GM04504 (cell line): Measurements from ENCODE around the gene THADA.
A peak's percentile ranks its signal among the peaks of the same experiment; 100 is the strongest.
"Not testable (repeated sequence)": the region's sequence is repeated elsewhere in the genome, so short reads cannot be mapped to it uniquely, and the experiment has no call there.

Experiments
- DNase-seq: peaks from one replicate; pipeline ENCODE4 v3.0.0-alpha.2; 2012; ENCODE audit warnings: low read depth

The THADA gene

DNA sequence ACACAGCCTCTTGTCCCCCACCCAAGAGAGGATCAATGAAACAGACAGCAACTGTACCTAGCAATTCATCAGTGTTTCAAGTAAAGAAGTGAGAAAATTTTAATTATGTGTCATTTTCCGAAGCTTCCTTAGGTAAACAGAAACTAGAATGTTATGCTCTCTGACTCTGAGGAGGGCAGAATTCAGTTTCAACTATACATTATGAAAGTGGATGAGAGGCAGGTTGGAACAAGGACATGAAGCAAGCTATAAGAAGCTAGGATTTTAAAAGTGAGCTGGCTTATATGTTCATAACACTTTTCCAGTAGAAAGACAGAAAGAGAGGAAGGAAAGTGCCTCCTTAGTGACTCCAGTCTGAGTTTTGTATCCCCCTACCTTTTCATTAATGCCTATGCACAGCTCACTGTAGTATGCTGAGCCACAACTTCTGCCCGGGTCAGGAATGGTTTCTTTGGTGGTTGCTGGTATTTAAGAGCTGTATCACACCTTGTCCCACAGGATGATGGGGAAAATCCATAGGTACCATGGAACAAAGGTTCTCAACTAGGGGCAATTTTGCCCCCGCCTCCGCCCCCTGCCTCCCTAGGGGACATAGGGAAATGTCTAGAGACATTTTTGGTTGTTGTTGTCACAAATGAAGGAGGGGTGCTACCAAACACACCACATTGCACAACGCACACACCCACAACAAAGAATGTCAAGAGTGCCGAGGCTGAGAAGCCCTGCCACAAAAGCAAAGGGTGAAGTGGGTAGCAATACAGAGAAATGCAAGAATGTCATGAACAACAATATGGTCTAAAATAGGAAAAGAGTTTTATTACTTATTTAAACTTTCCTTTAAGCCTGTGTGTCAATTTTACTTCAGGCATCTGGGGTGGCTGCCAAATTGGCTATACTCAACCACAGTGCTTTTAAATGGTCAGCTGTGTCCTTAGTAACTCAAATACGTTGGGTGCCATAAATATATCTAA is 208.5 kb downstream of the THADA start:
- DNase-seq, result peak; percentile 16

DNA sequence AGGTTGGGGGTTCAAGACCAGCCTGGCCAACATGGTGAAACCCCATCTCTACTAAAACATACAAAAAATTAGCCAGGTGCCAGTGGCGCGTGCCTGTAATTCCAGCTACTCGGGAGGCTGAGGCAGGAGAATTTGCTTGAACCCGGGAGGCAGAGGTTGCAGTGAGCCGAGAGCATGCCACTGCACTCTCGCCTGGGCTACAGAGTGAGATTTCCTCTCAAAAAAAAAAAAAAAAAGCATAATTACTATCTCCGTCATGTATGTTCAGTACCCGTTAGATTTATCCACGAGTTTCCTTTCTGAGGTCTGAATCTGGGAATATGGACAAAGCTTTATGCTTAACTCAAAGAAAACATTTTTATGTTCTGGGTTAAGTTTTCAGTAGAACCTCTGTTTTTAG is 209.2 kb downstream of the THADA start:
- DNase-seq, result not testable (repeated sequence)

DNA sequence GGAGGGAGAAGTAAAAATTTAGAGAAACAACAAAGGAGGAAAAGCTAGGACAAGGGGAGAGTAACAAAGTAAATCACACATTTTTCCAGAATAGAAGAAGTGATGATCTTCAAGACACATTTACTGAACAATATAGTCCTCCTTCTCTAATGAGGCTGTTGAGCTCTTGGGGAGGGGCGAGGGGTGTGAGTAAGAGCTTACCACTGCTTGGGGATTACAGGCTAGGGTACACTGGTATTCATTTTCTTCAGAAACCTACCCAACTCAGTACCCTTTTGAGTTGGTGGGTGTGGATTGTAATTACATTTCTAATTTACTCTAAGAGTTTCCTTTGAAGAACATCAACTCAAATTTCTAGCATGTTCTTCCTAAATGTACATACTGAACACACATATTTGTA is 211.7 kb downstream of the THADA start:
- DNase-seq, result no peak

DNA sequence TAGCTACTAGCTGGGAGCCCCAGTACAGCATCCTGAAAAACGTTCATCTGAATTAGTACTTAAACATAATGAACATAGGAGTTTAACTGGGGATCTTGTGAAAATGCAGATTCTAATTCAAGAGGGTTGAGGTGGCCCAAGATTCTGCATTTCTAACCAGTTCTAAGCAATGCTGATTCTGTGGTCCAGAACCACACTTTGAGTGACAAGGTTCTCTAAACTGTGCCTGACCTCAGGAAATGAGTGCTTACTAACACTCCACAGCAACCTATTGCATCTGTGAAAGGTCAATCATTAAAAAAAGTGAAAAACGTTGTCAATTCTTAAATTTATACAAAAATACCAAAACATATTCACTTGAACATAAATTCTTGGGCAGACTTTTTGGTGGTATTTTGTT is 212.3 kb downstream of the THADA start:
- DNase-seq, result no peak

DNA sequence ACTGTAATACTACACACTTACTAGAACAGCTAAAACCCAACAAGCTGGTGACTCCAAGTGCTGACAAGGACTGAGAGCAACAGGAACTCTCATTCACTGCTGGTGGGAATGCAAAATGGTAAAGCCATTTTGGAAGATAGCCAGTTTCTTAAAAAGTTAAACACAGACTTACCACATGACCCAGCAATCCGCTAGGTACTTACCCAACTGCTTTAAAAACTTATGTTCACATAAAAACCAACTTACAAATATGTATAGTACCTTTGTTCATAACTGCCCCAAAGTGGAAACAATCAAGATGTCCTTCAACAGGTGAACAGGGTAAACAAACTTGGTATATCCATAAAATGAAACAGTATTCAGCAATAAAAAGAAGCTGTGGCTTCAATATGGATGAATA is 216.3 kb downstream of the THADA start:
- DNase-seq, result no peak

DNA sequence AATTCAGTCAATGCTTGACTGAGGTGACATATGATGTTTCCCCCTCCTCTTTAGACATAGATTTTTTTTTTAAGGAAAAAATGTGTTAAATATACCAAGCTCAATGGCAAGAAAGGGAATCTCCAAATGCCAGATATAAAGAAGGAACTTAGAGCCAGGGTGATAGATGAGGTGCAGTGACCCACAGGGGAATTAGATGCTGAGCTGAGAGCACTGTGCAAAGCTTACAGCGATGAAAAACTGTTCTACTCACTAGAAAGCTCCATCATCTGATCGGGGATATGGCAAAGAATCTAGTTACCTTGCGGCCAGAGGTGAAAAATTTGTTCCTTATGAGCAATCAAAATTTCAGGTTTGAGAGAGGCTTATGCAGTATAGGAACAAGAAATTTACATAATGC is 218.5 kb downstream of the THADA start:
- no peak for DNase-seq

DNA sequence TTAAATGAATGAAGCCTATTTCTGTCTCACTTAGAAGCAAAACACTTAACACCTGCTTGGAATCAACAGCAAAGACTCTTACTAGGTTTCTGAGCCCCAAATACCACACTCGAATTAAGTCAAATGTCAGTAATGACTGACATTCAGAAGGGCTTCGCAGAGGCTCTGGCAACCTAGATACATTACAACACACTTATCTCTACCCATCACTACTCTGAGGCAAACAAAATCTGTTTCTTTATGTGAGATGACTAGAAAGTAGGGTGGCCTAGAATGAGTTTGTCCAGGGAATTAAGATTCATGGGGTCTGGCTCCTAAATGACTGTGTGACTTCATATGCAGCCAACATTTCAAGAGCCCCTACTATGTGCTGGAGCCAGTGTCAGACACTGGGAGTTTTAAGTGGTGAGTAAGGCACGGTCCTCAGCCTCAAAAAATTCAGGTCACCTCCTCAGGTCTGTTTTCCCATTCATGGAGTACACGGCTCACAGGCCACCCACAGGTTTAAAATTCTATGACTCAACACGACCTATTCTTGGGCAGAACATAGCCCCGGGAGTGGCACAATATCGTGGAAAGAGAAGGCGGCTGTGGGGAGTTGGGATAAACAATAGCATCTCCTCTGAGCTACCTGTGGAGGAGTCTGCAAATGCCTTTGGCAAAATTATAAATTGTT is 219.2 kb downstream of the THADA start:
- DNase-seq, result no peak

DNA sequence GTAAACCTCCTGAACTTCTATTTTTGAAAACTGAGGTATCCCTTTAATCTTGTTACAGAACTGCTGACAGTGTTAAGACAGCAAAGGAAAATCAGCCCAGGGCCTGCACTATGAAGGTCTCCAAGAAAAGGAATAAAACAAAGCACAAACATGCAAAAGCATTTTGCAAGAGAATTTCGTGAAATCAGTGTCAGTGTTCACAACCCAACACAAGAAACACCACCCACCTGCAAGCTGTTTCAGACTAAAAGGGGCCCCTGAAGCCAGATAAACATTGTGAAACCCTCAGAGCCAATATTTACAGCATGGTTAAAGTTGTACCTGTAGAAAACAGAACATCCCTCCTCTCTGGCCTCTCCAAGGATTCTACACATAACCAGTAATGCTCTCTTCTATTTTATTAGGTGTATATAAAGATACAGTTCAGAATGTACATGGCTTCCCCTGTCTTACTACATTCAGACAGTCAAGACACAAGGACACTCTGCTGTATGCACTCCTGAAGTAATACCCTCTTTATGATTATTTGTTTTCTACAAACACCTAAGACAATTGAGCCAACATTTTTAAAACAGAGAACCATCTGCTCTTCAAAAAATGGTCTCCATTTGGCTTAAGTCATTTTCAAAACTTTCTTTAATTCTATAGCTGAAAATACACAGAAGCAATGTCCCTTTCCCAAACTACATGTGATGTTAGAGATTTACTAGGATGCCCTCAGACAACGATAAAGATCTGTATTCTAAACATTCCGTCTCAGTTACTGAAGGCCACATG is 219.9 kb downstream of the THADA start:
- DNase-seq, result no peak

DNA sequence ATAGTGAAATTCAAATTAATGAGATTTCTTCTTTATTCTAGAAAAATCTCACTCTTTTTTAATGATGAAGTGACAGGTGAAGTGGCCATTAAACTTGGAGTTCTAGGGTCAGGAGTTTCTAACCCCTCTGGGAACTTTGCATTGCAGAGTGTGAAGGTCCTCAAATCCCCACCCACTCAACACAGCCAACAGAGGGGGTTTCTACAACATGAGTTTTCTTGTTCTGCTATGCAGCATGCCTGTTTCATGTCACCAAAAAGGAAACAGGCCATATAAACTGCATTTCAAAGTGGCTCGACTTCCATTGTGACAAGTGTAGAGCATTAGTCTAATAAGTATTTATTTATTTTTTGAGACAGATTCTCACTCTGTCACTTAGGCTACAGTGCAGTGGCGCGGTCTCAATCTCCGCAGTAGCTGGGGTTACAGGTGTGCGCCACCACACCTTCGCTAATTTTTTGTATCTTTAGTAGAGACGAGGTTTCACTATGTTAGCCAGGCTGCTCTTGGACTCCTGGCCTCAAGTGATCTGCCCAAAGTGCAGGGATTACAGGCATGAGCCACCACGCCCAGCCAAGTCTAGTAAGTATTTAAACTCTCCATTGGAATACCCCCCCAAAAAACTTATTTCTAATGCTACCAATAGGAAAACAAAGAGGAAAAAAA is 223.3 kb downstream of the THADA start:
- DNase-seq, result no peak

DNA sequence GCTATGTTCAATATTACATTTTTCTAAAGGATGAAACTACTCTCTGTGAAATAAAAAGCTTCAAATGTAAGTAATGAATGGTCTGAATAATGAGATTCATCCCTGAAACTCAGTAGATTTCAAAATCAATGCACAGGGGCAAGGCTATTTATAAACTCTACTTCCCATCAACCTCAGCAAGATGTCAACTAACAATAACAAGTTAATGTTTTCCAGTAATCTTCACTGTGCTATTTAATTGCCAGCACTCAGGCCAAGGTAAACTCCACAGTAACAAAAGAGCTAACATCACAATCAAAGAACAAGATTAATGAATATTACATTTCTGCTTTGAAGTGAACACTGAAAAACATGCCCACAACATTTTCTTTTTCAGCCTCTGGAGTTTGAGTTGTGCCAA is 225.1 kb downstream of the THADA start:
- DNase-seq, result no peak

DNA sequence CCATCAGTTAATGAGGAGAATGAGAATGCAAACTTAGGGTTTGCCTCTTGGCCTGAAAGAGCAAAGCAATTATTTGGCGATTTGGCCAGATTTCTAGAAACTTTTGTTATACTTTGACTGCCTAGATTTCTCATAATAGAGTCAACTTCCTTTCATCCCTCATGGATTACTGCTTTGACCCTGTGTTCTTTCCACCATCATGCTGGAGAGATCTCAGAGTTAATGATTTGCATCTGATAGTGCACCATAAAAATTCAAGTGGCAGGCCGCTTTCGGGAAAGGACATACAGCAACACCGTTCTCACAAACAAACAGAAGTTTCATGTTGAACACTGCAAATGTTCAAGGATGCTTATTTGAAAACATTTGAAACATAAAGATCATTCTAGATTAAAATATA is 225.7 kb downstream of the THADA start:
- DNase-seq, result no peak

DNA sequence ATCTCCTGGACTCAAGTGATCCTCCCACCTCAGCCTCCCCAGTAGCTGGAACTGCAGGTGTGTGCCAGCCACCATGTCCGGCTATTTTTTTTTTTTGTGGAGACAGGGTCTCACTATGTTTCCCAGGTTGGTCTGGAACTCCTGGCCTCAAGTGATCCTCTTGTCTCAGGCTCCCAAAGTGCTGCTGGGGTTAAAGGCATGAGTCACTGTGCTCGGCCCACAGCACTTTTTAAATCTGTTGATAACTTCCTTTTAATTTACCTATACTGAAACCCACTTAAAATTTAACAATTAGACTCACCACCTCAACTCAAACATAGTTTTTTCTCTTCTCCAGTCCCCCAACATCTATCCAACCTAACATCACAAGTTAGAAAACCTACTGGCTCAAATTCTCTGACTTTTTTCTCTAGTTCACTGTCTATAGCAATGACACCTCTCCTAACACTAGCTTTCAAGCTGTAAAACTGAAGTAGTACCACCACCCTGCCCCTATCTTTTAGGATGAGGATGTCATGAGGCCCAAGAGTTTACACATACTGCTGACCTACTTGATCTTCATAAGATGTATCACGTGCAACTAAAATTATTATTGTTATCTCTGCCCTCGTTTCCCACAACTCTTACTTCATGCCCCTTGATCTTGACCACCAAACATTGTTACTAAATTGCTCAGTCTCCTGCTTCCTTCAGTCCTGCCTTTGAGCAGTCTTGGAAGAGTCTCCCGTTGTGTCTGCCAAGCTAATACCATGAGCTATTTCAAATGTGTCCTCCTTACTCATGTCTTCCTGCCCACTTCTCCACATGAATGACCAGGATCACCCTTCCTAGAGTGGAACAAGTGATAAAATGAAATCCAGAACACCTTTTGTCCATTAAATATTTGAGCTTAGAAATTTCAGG is 227.1 kb downstream of the THADA start:
- DNase-seq, result no peak

DNA sequence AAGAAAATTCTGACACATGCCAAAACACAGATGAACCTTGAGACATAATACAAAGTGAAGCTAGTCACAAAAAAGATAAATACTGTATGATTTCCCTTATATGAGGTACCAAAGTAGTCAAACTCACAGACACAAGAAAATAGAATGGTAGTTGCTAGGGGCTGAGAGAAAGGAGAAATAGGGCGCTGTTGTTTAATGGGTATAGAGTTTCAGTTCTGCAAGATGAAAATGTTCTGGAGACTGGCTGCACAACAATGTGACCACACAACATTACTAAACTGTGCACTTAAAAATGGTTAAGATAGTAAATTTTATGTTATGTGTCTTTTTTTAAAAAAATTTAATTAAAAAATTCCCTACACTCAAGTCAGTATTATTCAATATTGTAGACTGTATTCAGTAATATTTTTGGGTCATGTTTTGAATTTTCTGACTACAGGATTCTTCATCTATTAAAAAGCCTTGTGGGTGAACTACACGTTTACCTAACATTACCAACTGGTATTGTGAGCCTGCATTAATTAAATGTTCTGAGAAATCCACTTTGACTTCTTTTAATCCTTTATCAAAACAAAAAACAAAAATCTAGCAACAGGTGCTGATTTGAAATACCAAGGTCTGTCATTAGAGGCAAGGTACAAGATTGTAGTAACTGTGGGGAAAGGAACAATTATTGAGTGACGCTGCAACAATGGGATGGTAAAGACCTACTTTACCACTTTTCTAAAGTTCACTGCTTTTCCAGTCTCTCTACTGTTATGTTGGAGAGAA is 228.6 kb downstream of the THADA start:
- DNase-seq, result no peak

DNA sequence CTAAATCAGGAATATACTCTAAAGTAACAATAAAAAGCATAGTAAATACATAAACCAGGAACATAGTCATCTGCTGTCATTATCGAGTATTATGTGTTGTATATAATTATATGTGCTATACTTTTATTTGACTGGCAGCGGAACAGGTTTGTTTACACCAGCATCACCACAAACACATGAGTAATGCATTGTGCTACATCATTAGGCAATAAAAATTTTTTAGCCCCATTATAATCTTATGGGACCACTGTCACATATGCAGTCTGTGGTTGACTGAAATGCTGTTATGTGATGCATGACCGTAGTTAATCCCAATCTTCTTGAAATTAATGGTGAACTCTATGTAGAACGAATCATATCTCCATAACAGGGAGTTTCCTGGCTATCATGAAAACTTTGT is 232.7 kb downstream of the THADA start:
- DNase-seq, result no peak

DNA sequence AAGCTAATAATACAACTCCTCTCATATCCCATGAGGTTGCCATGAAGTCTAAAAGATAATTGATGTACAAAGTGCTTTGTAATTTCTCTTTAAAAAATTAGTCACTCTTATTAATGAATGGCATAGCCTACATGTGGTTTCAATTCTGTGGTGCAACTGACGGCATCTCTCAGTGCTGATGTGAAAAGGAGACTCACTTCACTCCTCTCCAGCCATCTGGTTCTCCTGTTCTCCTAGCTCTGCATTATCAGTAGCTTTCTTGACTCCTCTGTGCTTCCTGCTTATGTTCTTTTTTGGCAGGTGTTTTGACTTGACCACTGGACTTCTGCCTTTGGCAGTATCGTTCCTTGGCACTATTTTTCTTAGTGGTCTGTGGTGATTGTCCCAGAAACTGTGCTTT is 234.6 kb downstream of the THADA start:
- no peak for DNase-seq

DNA sequence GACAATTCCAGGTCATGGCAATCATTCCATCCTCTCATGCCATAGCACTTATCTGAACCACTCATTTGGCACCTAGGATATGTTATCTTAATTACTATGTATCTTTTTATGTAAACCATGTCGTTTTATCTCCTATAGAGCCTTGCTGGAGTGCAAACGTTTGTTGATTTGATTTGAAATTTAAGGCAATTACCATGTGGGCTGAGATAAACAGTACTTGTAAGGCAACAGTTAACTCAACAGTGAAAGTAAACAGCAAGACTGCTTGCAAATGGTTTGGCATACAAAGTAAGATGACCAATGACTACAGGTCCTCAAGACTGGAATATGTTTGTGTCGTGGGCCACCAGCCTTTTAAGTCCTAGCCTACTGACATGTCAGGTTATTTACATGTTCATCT is 235.7 kb downstream of the THADA start:
- DNase-seq, result no peak

DNA sequence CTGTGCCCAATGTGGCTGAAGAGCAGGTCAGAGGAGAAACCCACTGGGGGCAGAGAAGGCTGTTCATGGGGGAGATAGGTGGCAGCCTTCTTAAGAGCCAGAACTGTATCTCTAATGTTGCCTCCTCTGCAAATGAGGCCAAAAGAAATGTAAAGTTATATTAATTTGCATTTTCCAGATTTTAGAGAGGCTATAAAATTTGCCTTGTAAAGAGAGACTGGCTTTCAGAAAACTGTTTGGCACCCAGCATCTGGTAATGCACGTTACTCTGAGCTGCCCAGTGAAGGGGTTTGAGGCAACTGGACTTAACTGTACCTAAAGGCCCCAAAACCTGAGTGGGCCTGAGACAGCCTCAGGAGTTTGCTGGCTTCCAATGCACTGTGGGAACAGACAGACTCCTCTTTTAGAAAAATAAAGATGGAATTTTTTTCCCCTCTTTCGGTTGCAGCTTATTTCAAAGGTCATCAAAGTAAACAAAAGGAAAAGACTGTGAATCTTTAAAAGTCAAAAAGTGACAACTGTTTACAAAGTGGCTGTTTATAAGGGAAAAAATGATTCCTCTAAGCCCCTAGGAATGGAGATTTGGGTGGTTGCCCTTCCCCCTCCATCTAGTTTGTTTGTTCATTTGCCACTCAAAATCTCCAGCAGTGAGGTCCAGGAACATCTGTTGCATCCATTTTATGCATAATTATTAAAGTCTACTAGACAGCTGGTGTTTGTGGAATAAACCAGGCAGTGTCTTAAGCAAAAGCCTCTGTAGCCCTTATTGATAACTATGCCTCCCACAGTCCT is 237.2 kb downstream of the THADA start:
- no peak for DNase-seq

DNA sequence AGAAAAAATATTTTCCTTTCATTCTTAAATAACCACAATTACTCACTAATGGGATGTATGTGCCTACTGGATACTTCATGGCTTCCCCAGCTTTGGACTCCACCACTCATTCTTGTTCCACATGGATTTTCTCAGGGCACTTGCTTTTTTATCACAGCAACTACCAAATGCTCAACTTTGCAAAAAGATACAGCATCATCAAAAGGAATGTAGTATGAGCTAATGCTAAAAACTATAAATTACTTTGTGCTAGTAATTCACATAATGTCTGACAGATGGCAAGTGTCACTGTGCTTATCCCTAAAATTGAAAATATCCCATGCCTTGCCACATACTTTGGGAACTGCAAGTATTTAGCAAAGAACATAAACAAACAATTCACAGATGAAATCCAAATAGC is 239.1 kb downstream of the THADA start:
- DNase-seq, result no peak

DNA sequence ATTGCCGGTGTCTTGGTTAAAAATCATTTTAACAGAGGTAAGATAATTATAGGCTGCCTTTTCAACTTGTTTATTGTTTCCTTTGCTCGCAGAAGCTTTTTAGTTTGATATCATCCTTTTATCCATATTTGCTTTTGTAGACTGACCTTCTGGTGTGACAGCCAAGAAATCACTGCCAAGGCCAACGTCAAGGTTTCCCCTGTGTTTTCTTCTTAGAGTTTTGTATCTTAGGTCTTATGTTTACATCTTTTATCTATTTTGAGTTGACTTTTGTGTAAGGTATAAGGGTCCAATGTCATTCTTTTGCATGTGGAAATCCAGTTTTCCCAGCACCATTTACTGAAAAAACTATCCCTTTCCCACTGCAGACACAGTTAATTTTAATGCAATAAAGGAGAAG is 240.4 kb downstream of the THADA start:
- no peak for DNase-seq

DNA sequence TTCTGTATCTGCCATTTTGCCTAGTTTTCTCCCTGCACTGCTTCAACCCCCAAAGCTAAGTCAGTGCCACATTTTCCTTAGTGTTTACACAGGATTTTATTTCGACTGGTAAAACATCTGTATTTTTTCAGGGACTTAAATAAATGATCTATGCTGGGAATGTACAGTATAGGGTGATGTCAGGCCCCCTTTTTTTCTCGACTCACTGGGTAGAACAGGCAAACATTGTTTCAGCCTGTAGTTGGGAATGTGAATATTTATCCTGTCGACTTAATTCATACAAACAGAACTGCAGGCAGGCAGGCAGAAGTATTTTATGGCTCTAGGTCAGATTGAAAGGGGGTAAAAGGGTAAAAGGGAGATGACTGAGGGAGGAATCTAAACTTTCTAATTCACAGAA is 245.9 kb downstream of the THADA start:
- DNase-seq, result no peak
